Measurements from ENCODE around the gene TOR1AIP2.

DNA sequence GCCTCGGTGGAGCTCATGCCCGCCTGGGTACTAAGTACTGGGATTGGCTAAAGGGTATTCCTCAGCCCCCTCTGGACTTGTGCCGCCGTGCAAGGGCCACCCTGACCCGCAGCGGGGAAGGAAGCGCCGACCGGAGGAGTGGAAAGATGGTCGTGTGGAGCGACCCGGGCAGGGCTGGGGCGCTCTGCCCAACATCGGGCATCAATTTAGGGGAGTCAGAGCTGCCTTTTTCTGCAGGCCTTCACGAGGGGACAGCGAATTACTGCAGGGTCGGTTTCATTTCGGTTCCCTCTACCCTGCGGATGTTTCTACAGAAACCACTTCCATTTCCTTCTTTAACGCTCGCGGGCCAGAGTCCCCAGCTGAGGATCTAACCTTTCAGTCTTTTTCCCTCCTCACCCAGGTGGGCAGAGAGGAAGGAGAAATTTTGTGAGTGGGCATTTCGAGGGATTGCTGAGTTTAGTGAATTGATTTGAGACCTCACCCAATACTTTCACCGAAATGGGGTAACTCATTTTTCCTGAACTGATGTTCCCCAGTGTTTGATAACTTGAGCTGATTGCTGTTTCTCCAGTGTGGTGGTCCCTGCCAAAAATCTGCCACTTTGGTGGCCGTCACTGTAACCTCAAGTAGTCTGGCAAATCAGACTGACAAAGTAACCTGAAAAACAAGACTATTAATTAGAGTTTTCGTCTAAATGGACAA is 5.6 kb upstream of the TOR1AIP2 start:
- TF ChIP-seq CTCF (IDR thresholded peaks at IDR 0.05), result no peak
- TF ChIP-seq POLR2A (IDR thresholded peaks at IDR 0.05), result no peak
